GM23338 (cell line): ENCODE data around the gene KIF4A.

Experiments used
- CREB1 ChIP-seq: fragments of 250-450 bp; sonication (Bioruptor Pico); IDR thresholded peaks from 2 replicates; pipeline ENCODE4 v1.5.0; 2020; ENCODE audit warnings: low read depth, mild to moderate bottlenecking, moderate library complexity
- CTCF ChIP-seq, 2 experiments: fragments of 200-600 bp in 1 of 2; sonication (generic) in 1 of 2; conservative IDR thresholded peaks; 2 replicates each; pipeline versions ENCODE4 v1.5.1 to v1.6.1; 2016 to 2017; ENCODE audit warnings: antibody characterized with exemption in 2 of 2, low read depth in 2 of 2, mild to moderate bottlenecking in 2 of 2, moderate library complexity in 1 of 2
- ETS1 ChIP-seq: IDR thresholded peaks from 2 replicates; pipeline ENCODE4 v1.6.1; 2016; ENCODE audit warnings: antibody characterized with exemption
- EZH2 ChIP-seq: fragments of 200-600 bp; sonication (generic); IDR thresholded peaks from one replicate; pipeline ENCODE4 v1.8.0; 2017; ENCODE audit warnings: antibody characterized with exemption, mild to moderate bottlenecking, low read depth; ENCODE audit not compliant: unreplicated experiment
- EZH2phosphoT487 ChIP-seq: fragments of 200-600 bp; sonication (generic); IDR thresholded peaks from one replicate; pipeline ENCODE4 v1.8.1; 2018; ENCODE audit warnings: antibody characterized with exemption; ENCODE audit not compliant: unreplicated experiment
- JUNB ChIP-seq: IDR thresholded peaks from one replicate; pipeline ENCODE4 v1.6.1; 2016; ENCODE audit warnings: antibody characterized with exemption; ENCODE audit not compliant: unreplicated experiment
- NANOG ChIP-seq: IDR thresholded peaks from 2 replicates; pipeline ENCODE4 v1.6.1; 2016; ENCODE audit warnings: antibody characterized with exemption, borderline replicate concordance
- POLR2AphosphoS5 ChIP-seq: IDR thresholded peaks from 2 replicates; pipeline ENCODE4 v1.6.1; 2016; ENCODE audit warnings: antibody characterized with exemption, low read depth
- REST ChIP-seq: IDR thresholded peaks from one replicate; pipeline ENCODE4 v1.6.1; 2018; ENCODE audit warnings: antibody characterized with exemption; ENCODE audit not compliant: unreplicated experiment
- ZNF114 ChIP-seq: fragments of 250-450 bp; sonication (Bioruptor Pico); IDR thresholded peaks from 2 replicates; pipeline ENCODE4 v1.5.0; 2020; ENCODE audit warnings: mild to moderate bottlenecking, moderate library complexity

GRCh38 chrX:70468709-70469108, 178.8 kb downstream of the KIF4A start:
- TF ChIP-seq CTCF (conservative IDR thresholded peaks at IDR 0.05; ENCODE audit: low read depth in 2 of 2) (no peak), EZH2 (no peak), NANOG (no peak), POLR2AphosphoS5 (no peak), CREB1 (CRISPR knock-in tag) (no peak), REST (no peak), EZH2phosphoT487 (no peak), JUNB (no peak), ZNF114 (no peak), ETS1 (no peak)
